Loucy (cell line): ENCODE measurements around the gene KCNH1.

Experiments
- H2AFZ ChIP-seq: fragments of 200-600 bp; sonication (generic); 2 replicates; pipeline ENCODE4 v1.6.0; 2016; ENCODE audit warnings: antibody characterized with exemption, mild to moderate bottlenecking, low read length, moderate library complexity
- H3F3A ChIP-seq: fragments of 200-600 bp; 2 replicates; pipeline ENCODE4 v1.6.0; 2016; ENCODE audit warnings: antibody characterized with exemption, low read depth, mild to moderate bottlenecking
- H3K27me3 ChIP-seq: fragments of 200-600 bp; sonication (generic); 2 replicates; pipeline ENCODE4 v1.6.1; 2014; ENCODE audit warnings: low read length, mild to moderate bottlenecking; ENCODE audit not compliant: insufficient read depth, poor library complexity, severe bottlenecking
- H3K36me3 ChIP-seq: fragments of 200-600 bp; sonication (generic); 2 replicates; pipeline ENCODE4 v1.6.1; 2016; ENCODE audit warnings: low read length; ENCODE audit not compliant: insufficient read depth
- H3K4me1 ChIP-seq: fragments of 200-600 bp; sonication (generic); 2 replicates; pipeline ENCODE4 v1.5.1; 2014; ENCODE audit warnings: low read length, mild to moderate bottlenecking; ENCODE audit not compliant: insufficient read depth, poor library complexity, severe bottlenecking
- H3K4me2 ChIP-seq: fragments of 200-600 bp; sonication (generic); 2 replicates; pipeline ENCODE4 v1.6.0; 2014; ENCODE audit warnings: antibody characterized with exemption, low read length, low read depth, mild to moderate bottlenecking; ENCODE audit not compliant: poor library complexity, severe bottlenecking
- H3K4me3 ChIP-seq: fragments of 200-600 bp; sonication (generic); 2 replicates; pipeline ENCODE4 v1.5.1; 2014; ENCODE audit warnings: low read length, mild to moderate bottlenecking, mixed read lengths; ENCODE audit not compliant: poor library complexity, severe bottlenecking
- H3K79me2 ChIP-seq: fragments of 200-600 bp; sonication (generic); 2 replicates; pipeline ENCODE4 v1.6.1; 2014; ENCODE audit warnings: low read length; ENCODE audit not compliant: insufficient read depth
- H3K9ac ChIP-seq: fragments of 200-600 bp; sonication (generic); 2 replicates; pipeline ENCODE4 v1.6.0; 2014; ENCODE audit warnings: mild to moderate bottlenecking, low read depth, low read length, moderate library complexity; ENCODE audit not compliant: poor library complexity, severe bottlenecking
- H3K9me2 ChIP-seq: fragments of 200-600 bp; sonication (generic); replicated peaks from 2 replicates; pipeline ENCODE4 v1.6.1; 2016; ENCODE audit warnings: low read depth, low read length, mixed read lengths
- H3K9me3 ChIP-seq: fragments of 200-600 bp; sonication (generic); 2 replicates; pipeline ENCODE4 v1.6.1; 2014; ENCODE audit warnings: mild to moderate bottlenecking, antibody characterized with exemption, low read length, low read depth; ENCODE audit not compliant: insufficient read depth
- H4K20me1 ChIP-seq: fragments of 200-600 bp; sonication (generic); 2 replicates; pipeline ENCODE4 v1.6.0; 2014; ENCODE audit warnings: antibody characterized with exemption, low read length, mild to moderate bottlenecking; ENCODE audit not compliant: insufficient read depth, poor library complexity, severe bottlenecking
- EZH2phosphoT487 ChIP-seq: fragments of 200-600 bp; IDR thresholded peaks from 2 replicates; pipeline ENCODE4 v1.6.1; 2018; ENCODE audit warnings: antibody characterized with exemption, mild to moderate bottlenecking, moderate library complexity, borderline replicate concordance
- TF ChIP-seq, protein P1 (sequence below): fragments of 200-600 bp; sonication (generic); conservative IDR thresholded peaks from 2 replicates; pipeline ENCODE4 v1.5.1; 2014; ENCODE audit warnings: mild to moderate bottlenecking, antibody characterized with exemption, low read length

Gene KCNH1

GRCh38 chr1:211036381-211037060 is 97.4 kb downstream of the KCNH1 start:
- Histone ChIP-seq H3K9me3 (no peaks in the 10 kb centered on the region), H3K4me1 (peaks cover 4% of the 10 kb centered on the region), H2AFZ (no peak overlapping the region), H4K20me1 (no peaks in the 10 kb centered on the region), H3K4me3 (no peak overlapping the region), H3K9me2 (no peaks in the 10 kb centered on the region), H3K27me3 (no peaks in the 10 kb centered on the region), H3K4me2 (no peak overlapping the region), H3F3A (no peaks in the 10 kb centered on the region), H3K36me3 (no peaks in the 10 kb centered on the region), H3K9ac (no peak overlapping the region), H3K79me2 (no peaks in the 10 kb centered on the region)
- TF ChIP-seq EZH2phosphoT487 = no peak
- TF ChIP-seq, protein P1, sequence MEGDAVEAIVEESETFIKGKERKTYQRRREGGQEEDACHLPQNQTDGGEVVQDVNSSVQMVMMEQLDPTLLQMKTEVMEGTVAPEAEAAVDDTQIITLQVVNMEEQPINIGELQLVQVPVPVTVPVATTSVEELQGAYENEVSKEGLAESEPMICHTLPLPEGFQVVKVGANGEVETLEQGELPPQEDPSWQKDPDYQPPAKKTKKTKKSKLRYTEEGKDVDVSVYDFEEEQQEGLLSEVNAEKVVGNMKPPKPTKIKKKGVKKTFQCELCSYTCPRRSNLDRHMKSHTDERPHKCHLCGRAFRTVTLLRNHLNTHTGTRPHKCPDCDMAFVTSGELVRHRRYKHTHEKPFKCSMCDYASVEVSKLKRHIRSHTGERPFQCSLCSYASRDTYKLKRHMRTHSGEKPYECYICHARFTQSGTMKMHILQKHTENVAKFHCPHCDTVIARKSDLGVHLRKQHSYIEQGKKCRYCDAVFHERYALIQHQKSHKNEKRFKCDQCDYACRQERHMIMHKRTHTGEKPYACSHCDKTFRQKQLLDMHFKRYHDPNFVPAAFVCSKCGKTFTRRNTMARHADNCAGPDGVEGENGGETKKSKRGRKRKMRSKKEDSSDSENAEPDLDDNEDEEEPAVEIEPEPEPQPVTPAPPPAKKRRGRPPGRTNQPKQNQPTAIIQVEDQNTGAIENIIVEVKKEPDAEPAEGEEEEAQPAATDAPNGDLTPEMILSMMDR = no peak

GRCh38 chr1:211035821-211036380 is 98.0 kb downstream of the KCNH1 start:
- H3K4me3 ChIP-seq = no peak overlapping the region
- no peak overlapping the region for H3K4me2 ChIP-seq
- H3F3A ChIP-seq = no peaks in the 10 kb centered on the region
- no peak for TF ChIP-seq EZH2phosphoT487
- no peaks in the 10 kb centered on the region for H3K9me3 ChIP-seq
- no peak overlapping the region for H2AFZ ChIP-seq
- H3K27me3 ChIP-seq = no peaks in the 10 kb centered on the region
- H3K79me2 ChIP-seq = no peaks in the 10 kb centered on the region
- no peaks in the 10 kb centered on the region for H3K9me2 ChIP-seq
- H3K36me3 ChIP-seq = no peaks in the 10 kb centered on the region
- no peak overlapping the region for H3K9ac ChIP-seq
- no peaks in the 10 kb centered on the region for H4K20me1 ChIP-seq
- peaks cover 4% of the 10 kb centered on the region for H3K4me1 ChIP-seq

GRCh38 chr1:211033921-211034525 is 99.9 kb downstream of the KCNH1 start:
- no peaks in the 10 kb centered on the region for H3K9me2 ChIP-seq
- H3K79me2 ChIP-seq = no peaks in the 10 kb centered on the region
- H3K4me1 ChIP-seq = peaks cover 4% of the 10 kb centered on the region
- H3K27me3 ChIP-seq = no peaks in the 10 kb centered on the region
- TF ChIP-seq, protein P1 = no peak
- no peak for TF ChIP-seq EZH2phosphoT487
- H4K20me1 ChIP-seq = no peaks in the 10 kb centered on the region
- H3K9me3 ChIP-seq = no peaks in the 10 kb centered on the region
- H3K36me3 ChIP-seq = no peaks in the 10 kb centered on the region
- H3K9ac ChIP-seq = no peak overlapping the region
- H3F3A ChIP-seq = no peaks in the 10 kb centered on the region
- H2AFZ ChIP-seq = no peak overlapping the region
- no peak overlapping the region for H3K4me3 ChIP-seq
- H3K4me2 ChIP-seq = no peak overlapping the region
